Adipocyte (in vitro differentiated cells): Measurements from ENCODE around the gene TMPRSS11E.
"Not testable (repeated sequence)": the region's sequence is repeated elsewhere in the genome, so short reads cannot be mapped to it uniquely, and the experiment has no call there.

Experiments used
- DNase-seq: peaks from one replicate; pipeline ENCODE4 v3.0.0-alpha.2; 2015; ENCODE audit warnings: low read depth
- H3K27me3 ChIP-seq: replicated peaks from 2 replicates; pipeline ENCODE4 v1.7.0; 2013; ENCODE audit warnings: mild to moderate bottlenecking, low read length, moderate library complexity; ENCODE audit not compliant: control insufficient read depth, insufficient read depth
- H3K36me3 ChIP-seq: 2 replicates; pipeline ENCODE4 v1.7.0; 2013; ENCODE audit warnings: low read length, mild to moderate bottlenecking, moderate library complexity; ENCODE audit not compliant: control insufficient read depth, insufficient read depth, severe bottlenecking
- H3K4me1 ChIP-seq: 2 replicates; pipeline ENCODE4 v1.7.0; 2013; ENCODE audit warnings: mild to moderate bottlenecking, low read length, moderate library complexity; ENCODE audit not compliant: control insufficient read depth, insufficient read depth
- H3K4me3 ChIP-seq: 2 replicates; pipeline ENCODE4 v1.7.0; 2013; ENCODE audit warnings: mild to moderate bottlenecking, low read length, moderate library complexity
- H3K9ac ChIP-seq: 2 replicates; pipeline ENCODE4 v1.7.0; 2013; ENCODE audit warnings: mild to moderate bottlenecking, low read length, moderate library complexity
- H3K9me3 ChIP-seq: 2 replicates; pipeline ENCODE4 v1.7.0; 2013; ENCODE audit warnings: mild to moderate bottlenecking, low read length, moderate library complexity; ENCODE audit not compliant: control insufficient read depth

Gene TMPRSS11E, protein sequence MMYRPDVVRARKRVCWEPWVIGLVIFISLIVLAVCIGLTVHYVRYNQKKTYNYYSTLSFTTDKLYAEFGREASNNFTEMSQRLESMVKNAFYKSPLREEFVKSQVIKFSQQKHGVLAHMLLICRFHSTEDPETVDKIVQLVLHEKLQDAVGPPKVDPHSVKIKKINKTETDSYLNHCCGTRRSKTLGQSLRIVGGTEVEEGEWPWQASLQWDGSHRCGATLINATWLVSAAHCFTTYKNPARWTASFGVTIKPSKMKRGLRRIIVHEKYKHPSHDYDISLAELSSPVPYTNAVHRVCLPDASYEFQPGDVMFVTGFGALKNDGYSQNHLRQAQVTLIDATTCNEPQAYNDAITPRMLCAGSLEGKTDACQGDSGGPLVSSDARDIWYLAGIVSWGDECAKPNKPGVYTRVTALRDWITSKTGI

GRCh38 chr4:68447201-68447600 lies at the start of gene TMPRSS11E:
Gene TMPRSS11E (plus strand): TSS chr4:68447463. CDS start chr4:68447513, 50 bp downstream.
- no peak for DNase-seq
- Histone ChIP-seq H3K36me3 (no peaks in the 10 kb centered on the region), H3K4me3 (no peak within 1 kb of the TSS), H3K27me3 (no peaks in the 10 kb centered on the region), H3K9me3 (no peaks in the 10 kb centered on the region), H3K9ac (no peak within 1 kb of the TSS), H3K4me1 (peaks cover 9% of the 10 kb centered on the region)

- DNase-seq, result no peak
- peaks cover 10% of the 10 kb centered on the region for H3K4me1 ChIP-seq
- H3K9ac ChIP-seq, result no peak overlapping the region
- no peaks in the 10 kb centered on the region for H3K36me3 ChIP-seq
- no peaks in the 10 kb centered on the region for H3K9me3 ChIP-seq
- no peak overlapping the region for H3K4me3 ChIP-seq
- no peaks in the 10 kb centered on the region for H3K27me3 ChIP-seq
These were observed 48.0 kb upstream of the TMPRSS11E start for GRCh38 chr4:68399306-68399705.

GRCh38 chr4:68401231-68401630 lies 46.0 kb upstream of the TMPRSS11E start:
- DNase-seq, result no peak
- Histone ChIP-seq H3K27me3 (no peaks in the 10 kb centered on the region), H3K4me1 (peaks cover 10% of the 10 kb centered on the region), H3K36me3 (no peaks in the 10 kb centered on the region), H3K9me3 (no peaks in the 10 kb centered on the region), H3K9ac (peak overlapping the region; percentile 21), H3K4me3 (no peak overlapping the region)

DNA sequence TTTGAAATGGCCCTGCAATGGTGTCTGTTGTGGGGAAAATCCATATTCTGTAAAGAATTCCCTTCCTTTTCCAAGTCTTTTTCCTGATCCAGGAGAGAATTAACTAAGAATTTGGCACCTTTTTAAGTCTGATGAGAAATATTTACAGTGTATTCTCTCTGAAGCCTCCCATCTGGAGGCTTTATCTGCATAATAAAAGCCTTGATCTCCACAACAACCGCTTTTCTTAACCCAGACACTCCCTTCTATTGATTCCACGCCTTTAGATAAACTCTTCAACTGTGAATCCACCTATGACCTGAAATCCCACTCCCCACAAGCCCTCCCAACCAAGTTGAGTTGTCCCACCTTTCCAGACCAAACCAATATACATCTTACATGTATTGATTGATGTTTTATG lies 43.1 kb upstream of the TMPRSS11E start:
- Histone ChIP-seq H3K9me3 (no peaks in the 10 kb centered on the region), H3K36me3 (no peaks in the 10 kb centered on the region), H3K9ac (no peak overlapping the region), H3K27me3 (no peaks in the 10 kb centered on the region), H3K4me1 (peaks cover 13% of the 10 kb centered on the region), H3K4me3 (no peak overlapping the region)
- no peak for DNase-seq

DNA sequence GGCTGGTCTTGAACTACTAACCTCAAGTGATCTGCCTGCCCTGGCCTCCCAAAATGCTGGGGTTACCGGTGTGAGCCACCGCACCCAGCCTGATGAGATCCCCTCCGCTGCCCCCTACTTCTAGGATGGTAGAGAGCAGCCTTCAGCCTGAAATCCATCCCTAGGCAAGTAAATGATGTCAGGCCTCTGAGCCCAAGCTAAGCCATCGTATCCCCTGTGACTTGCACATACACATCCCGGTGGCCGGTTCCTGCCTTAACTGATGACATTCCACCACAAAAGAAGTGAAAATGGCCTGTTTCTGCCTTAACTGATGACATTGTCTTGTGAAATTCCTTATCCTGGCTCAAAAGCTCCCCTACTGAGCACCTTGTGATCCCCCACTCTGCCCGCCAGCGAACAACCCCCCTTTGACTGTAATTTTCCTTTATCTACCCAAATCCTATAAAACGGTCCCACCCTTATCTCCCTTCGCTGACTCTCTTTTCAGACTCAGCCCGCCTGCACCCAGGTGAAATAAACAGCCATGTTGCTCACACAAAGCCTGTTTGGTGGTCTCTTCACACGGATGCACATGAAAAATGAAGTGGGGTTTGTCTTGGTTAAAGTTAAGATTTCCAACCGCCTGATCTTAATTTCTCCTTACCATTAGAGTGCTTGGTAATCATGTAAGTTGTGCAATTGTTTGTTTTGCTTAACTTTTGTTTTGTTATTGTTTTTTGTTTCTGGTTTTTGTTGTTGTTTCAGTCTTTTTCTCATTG lies 41.4 kb upstream of the TMPRSS11E start:
- not testable (repeated sequence) for H3K27me3 ChIP-seq, H3K9ac ChIP-seq, H3K36me3 ChIP-seq, H3K4me3 ChIP-seq, H3K9me3 ChIP-seq, DNase-seq
- H3K4me1 ChIP-seq, result peaks cover 10% of the 10 kb centered on the region

DNA sequence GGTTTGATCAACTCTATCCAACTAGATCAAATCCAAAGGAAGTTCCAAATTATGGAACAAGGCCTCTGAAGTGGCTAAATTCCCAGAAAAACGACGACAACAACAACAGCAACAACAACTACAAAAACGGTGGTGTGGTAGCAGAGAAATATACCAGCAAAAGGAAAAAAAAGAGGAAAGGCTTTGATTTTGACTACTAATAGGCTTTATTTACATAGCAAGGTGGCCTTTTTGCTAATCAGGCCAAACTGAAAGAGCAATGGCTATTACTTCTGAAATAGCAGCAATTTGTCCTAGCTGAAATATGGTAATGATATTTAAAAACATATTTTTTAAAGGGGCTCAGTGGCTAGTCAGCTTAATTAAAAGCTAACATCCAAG lies 40.8 kb upstream of the TMPRSS11E start:
- Histone ChIP-seq H3K36me3 (no peaks in the 10 kb centered on the region), H3K9me3 (no peaks in the 10 kb centered on the region), H3K27me3 (no peaks in the 10 kb centered on the region), H3K4me3 (no peak overlapping the region), H3K4me1 (peaks cover 7% of the 10 kb centered on the region), H3K9ac (no peak overlapping the region)
- no peak for DNase-seq

- not testable (repeated sequence) for H3K4me3 ChIP-seq, DNase-seq
These were observed 40.0 kb upstream of the TMPRSS11E start for GRCh38 chr4:68407015-68407867.

DNA sequence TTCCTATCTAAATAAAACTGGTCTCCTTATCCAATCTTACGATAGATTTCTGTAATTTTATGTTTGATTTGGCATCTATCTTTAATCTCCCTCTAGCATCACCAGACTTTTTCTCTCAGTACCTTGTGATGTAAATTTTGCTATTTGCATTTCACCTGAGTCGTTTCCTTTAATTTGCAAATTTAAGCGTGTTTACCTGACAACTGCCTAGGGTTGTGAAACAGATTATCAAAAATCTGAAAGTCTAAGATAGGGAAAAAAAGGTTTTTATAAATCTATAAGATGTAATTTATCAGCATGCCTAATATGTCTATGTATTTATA lies 39.4 kb upstream of the TMPRSS11E start:
- H3K36me3 ChIP-seq, result no peaks in the 10 kb centered on the region
- H3K4me1 ChIP-seq, result peaks cover 2% of the 10 kb centered on the region
- H3K9ac ChIP-seq, result no peak overlapping the region
- DNase-seq, result no peak
- no peaks in the 10 kb centered on the region for H3K9me3 ChIP-seq
- no peak overlapping the region for H3K4me3 ChIP-seq
- H3K27me3 ChIP-seq, result no peaks in the 10 kb centered on the region

More at GRCh38 chr4:68407015-68407867, 40.0 kb upstream of the TMPRSS11E start:
- H3K9ac ChIP-seq, H3K27me3 ChIP-seq, H3K4me1 ChIP-seq, H3K9me3 ChIP-seq, H3K36me3 ChIP-seq: not testable (repeated sequence)

- no peak overlapping the region for H3K4me3 ChIP-seq
- no peaks in the 10 kb centered on the region for H3K27me3 ChIP-seq
- H3K9ac ChIP-seq, result no peak overlapping the region
- no peak for DNase-seq
- no peaks in the 10 kb centered on the region for H3K9me3 ChIP-seq
- peaks cover 2% of the 10 kb centered on the region for H3K4me1 ChIP-seq
- no peaks in the 10 kb centered on the region for H3K36me3 ChIP-seq
These were observed 37.1 kb upstream of the TMPRSS11E start for GRCh38 chr4:68410149-68410548.

DNA sequence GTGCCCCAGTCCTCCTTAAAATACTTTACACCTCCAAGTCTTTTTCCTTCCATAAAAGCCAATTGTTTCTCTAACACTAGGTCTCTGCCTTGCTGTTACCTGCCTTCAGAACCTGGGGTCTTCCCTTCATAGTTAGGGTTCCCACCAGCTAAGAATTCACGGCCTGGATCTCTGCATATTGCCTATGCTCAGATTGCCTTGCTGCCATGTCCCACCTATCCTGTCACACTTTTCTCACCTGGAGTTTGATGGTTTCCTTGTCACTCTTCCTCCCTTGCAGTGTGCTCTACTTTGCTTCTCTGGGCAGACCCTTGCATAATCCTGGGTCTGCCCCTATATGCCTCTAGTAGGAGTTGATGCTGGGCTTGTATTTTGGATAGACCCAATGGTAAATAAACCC lies 36.6 kb upstream of the TMPRSS11E start:
- DNase-seq, result no peak
- no peak overlapping the region for H3K9ac ChIP-seq
- H3K9me3 ChIP-seq, result no peaks in the 10 kb centered on the region
- H3K4me1 ChIP-seq, result peaks cover 2% of the 10 kb centered on the region
- H3K27me3 ChIP-seq, result no peaks in the 10 kb centered on the region
- no peaks in the 10 kb centered on the region for H3K36me3 ChIP-seq
- no peak overlapping the region for H3K4me3 ChIP-seq

DNA sequence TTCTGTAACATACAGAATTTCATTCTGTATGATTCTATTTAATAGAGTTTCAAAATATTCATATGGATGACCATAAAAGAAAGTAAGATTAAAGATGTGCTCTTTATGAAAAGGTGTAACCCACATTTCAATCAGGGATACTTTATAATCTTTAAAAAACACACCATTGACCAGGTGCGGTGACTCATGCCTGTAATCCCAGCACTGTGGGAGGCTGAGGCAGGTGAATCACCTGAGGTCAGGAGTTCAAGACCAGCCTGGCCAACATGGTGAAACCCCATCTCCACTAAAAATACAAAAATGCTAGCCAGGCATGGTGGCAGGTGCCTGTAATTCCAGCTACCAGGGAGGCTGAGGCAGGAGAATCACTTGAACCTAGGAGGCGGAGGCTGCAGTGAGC lies 35.2 kb upstream of the TMPRSS11E start:
- H3K4me1 ChIP-seq, H3K36me3 ChIP-seq, DNase-seq, H3K9me3 ChIP-seq, H3K4me3 ChIP-seq, H3K9ac ChIP-seq, H3K27me3 ChIP-seq: not testable (repeated sequence)
